Astrocyte (in vitro differentiated cells and primary cell): Measurements from ENCODE around the gene NCOA4. TPM values are rescaled to one million over a fixed set of nuclear protein-coding genes. Genes with fewer than 3 reads are reported as not detected.

Experiments used
- DNase-seq: peaks from one replicate; pipeline ENCODE4 v3.0.0-alpha.2; 2010; ENCODE audit warnings: low read depth
- FAIRE-seq: peaks from 2 replicates; lab custom pipeline; 2011; peaks lifted over from hg19 to GRCh38; lab: Jason Lieb, UNC
- H2AFZ ChIP-seq: 2 replicates; pipeline ENCODE4 v1.6.0; 2012; ENCODE audit warnings: low read depth, low read length, inconsistent platforms
- H3K27ac ChIP-seq: 2 replicates; pipeline ENCODE4 v1.5.1; 2011; ENCODE audit warnings: low read depth, low read length, inconsistent platforms
- H3K27me3 ChIP-seq: 2 replicates; pipeline ENCODE4 v1.6.0; 2011; ENCODE audit warnings: low read length, inconsistent platforms; ENCODE audit not compliant: insufficient read depth
- H3K36me3 ChIP-seq: 2 replicates; pipeline ENCODE4 v1.5.1; 2011; ENCODE audit warnings: low read length, inconsistent platforms; ENCODE audit not compliant: insufficient read depth
- H3K4me1 ChIP-seq: 2 replicates; pipeline ENCODE4 v1.5.1; 2011; ENCODE audit warnings: low read length, inconsistent platforms; ENCODE audit not compliant: insufficient read depth
- H3K4me2 ChIP-seq: 2 replicates; pipeline ENCODE4 v1.6.0; 2012; ENCODE audit warnings: low read length, inconsistent platforms
- H3K4me3 ChIP-seq: 2 replicates; pipeline ENCODE4 v1.5.1; 2011; ENCODE audit warnings: low read depth, mild to moderate bottlenecking, low read length, inconsistent platforms; ENCODE audit not compliant: insufficient read depth
- H3K79me2 ChIP-seq: 2 replicates; pipeline ENCODE4 v1.6.0; 2012; ENCODE audit warnings: mild to moderate bottlenecking, low read length, inconsistent platforms; ENCODE audit not compliant: insufficient read depth
- H3K9ac ChIP-seq: 2 replicates; pipeline ENCODE4 v1.6.0; 2012; ENCODE audit warnings: mild to moderate bottlenecking, low read length, inconsistent platforms
- H3K9me3 ChIP-seq: 2 replicates; pipeline ENCODE4 v1.5.1; 2012; ENCODE audit warnings: low read depth, mild to moderate bottlenecking, low read length, inconsistent platforms; ENCODE audit not compliant: insufficient read depth
- H4K20me1 ChIP-seq: 2 replicates; pipeline ENCODE4 v1.6.0; 2012; ENCODE audit warnings: low read length, inconsistent platforms; ENCODE audit not compliant: insufficient read depth
- H3K27ac Mint-ChIP-seq: one replicate; pipeline ENCODE4 v1.8.0; 2021; ENCODE audit warnings: mild to moderate bottlenecking, mixed read lengths; ENCODE audit not compliant: unreplicated experiment
- H3K27me3 Mint-ChIP-seq: one replicate; pipeline ENCODE4 v1.8.0; 2021; ENCODE audit warnings: low read depth, mixed read lengths; ENCODE audit not compliant: unreplicated experiment
- H3K36me3 Mint-ChIP-seq: one replicate; pipeline ENCODE4 v1.8.0; 2021; ENCODE audit warnings: low read depth, mixed read lengths; ENCODE audit not compliant: unreplicated experiment
- H3K4me1 Mint-ChIP-seq: one replicate; pipeline ENCODE4 v1.8.0; 2021; ENCODE audit warnings: low read depth, mixed read lengths; ENCODE audit not compliant: unreplicated experiment
- H3K4me3 Mint-ChIP-seq: one replicate; pipeline ENCODE4 v1.8.0; 2021; ENCODE audit warnings: mild to moderate bottlenecking, moderate library complexity, mixed read lengths; ENCODE audit not compliant: unreplicated experiment
- H3K9me3 Mint-ChIP-seq: one replicate; pipeline ENCODE4 v1.8.0; 2021; ENCODE audit warnings: mild to moderate bottlenecking, mixed read lengths; ENCODE audit not compliant: unreplicated experiment
- CTCF ChIP-seq: IDR thresholded peaks from 2 replicates; pipeline ENCODE4 v1.5.1; 2011; ENCODE audit warnings: low read depth, mild to moderate bottlenecking, inconsistent platforms, low read length, moderate library complexity; ENCODE audit not compliant: insufficient read depth
- EZH2 ChIP-seq: IDR thresholded peaks from 2 replicates; pipeline ENCODE4 v1.6.1; 2012; ENCODE audit warnings: mild to moderate bottlenecking, low read length, inconsistent platforms; ENCODE audit not compliant: insufficient read depth
- total RNA-seq: library from RNA; stranded (reverse); gene quantifications from 2 replicates; pipeline ENCODE4 v1.2.1, GENCODE V29; 2021

Gene NCOA4
- total RNA-seq, 1 donor from 2014 or later = 120 TPM

- H3K4me1 ChIP-seq = no peaks in the 10 kb centered on the region
- Mint-ChIP-seq H3K27ac (no peak overlapping the region), H3K9me3 (peaks cover 3% of the 10 kb centered on the region), H3K4me3 (no peak overlapping the region), H3K4me1 (peaks cover 18% of the 10 kb centered on the region), H3K36me3 (no peaks in the 10 kb centered on the region), H3K27me3 (peaks cover 11% of the 10 kb centered on the region)
- H3K36me3 ChIP-seq = no peaks in the 10 kb centered on the region
- H3K4me3 ChIP-seq = no peak overlapping the region
- no peak for DNase-seq
- no peak overlapping the region for H3K9ac ChIP-seq
- no peak overlapping the region for H2AFZ ChIP-seq
- no peaks in the 10 kb centered on the region for H3K9me3 ChIP-seq
- no peaks in the 10 kb centered on the region for H3K79me2 ChIP-seq
- no peaks in the 10 kb centered on the region for H4K20me1 ChIP-seq
- H3K27ac ChIP-seq = no peak overlapping the region
- no peak overlapping the region for H3K4me2 ChIP-seq
- no peak for FAIRE-seq
- no peak for TF ChIP-seq CTCF
- TF ChIP-seq EZH2 = no peak
- H3K27me3 ChIP-seq = peaks cover 5% of the 10 kb centered on the region
Observed at GRCh38 chr10:46052791-46053375, 22.5 kb upstream of the NCOA4 start.

GRCh38 chr10:46052057-46052790, 21.8 kb upstream of the NCOA4 start:
- Histone ChIP-seq H3K9me3 (no peaks in the 10 kb centered on the region), H3K36me3 (no peaks in the 10 kb centered on the region), H2AFZ (no peak overlapping the region), H3K9ac (no peak overlapping the region), H3K4me2 (no peak overlapping the region), H3K27me3 (peaks cover 5% of the 10 kb centered on the region), H3K27ac (no peak overlapping the region), H4K20me1 (no peaks in the 10 kb centered on the region), H3K79me2 (no peaks in the 10 kb centered on the region), H3K4me3 (no peak overlapping the region), H3K4me1 (no peaks in the 10 kb centered on the region)
- Mint-ChIP-seq H3K4me3 (no peak overlapping the region), H3K4me1 (peaks cover 18% of the 10 kb centered on the region), H3K27me3 (peaks cover 18% of the 10 kb centered on the region), H3K9me3 (peaks cover 3% of the 10 kb centered on the region), H3K27ac (no peak overlapping the region), H3K36me3 (no peaks in the 10 kb centered on the region)
- FAIRE-seq (no peak), DNase-seq (no peak)
- no peak for TF ChIP-seq EZH2
- no peak for TF ChIP-seq CTCF
